ENCODE results near the gene SLC10A7. TPM values are rescaled to one million over a fixed set of nuclear protein-coding genes. Genes with fewer than 3 reads are reported as not detected.

Gene SLC10A7
- total and polyA plus RNA-seq, 9 donors: 4.0 to 12.4 (median 9.7) TPM

GRCh38 chr4:146482788-146483187 is 39.0 kb downstream of the SLC10A7 start:
- Histone ChIP-seq H3K27ac (no peak overlapping the region), H3K27me3 (no peaks in the 10 kb centered on the region), H3K4me3 (no peak overlapping the region), H3K36me3 (no peaks in the 10 kb centered on the region), H3K4me1 (ENCODE audit: insufficient read depth) (no peaks in the 10 kb centered on the region), H3K9me3 (no peaks in the 10 kb centered on the region)
- intact Hi-C loops (cut with DNase I): no loop called here
- TF ChIP-seq CTCF (IDR thresholded peaks at IDR 0.05): no peak
- no peak for TF ChIP-seq EP300 (IDR thresholded peaks at IDR 0.05)
- no peak for TF ChIP-seq POLR2A (IDR thresholded peaks at IDR 0.05)
- DNase-seq: no peak
- whole genome bisulfite sequencing, 3 donors: 90 to 100% (median 98%) methylated on average over 1 of the region's 1 CpG

GRCh38 chr4:146481246-146481645 is 40.5 kb downstream of the SLC10A7 start:
- 97 to 100% (median 97%) methylated on average over 3 of the region's 3 CpGs for WGBS, 3 donors
- H3K27me3 ChIP-seq: no peaks in the 10 kb centered on the region
- TF ChIP-seq POLR2A (IDR thresholded peaks at IDR 0.05) (no peak), CTCF (IDR thresholded peaks at IDR 0.05) (no peak), EP300 (IDR thresholded peaks at IDR 0.05) (no peak)
- no peak overlapping the region for H3K4me3 ChIP-seq
- no peak for DNase-seq
- no peak overlapping the region for H3K27ac ChIP-seq
- no peaks in the 10 kb centered on the region for H3K36me3 ChIP-seq
- H3K4me1 ChIP-seq (ENCODE audit: insufficient read depth): no peaks in the 10 kb centered on the region
- intact Hi-C loops (cut with DNase I): no loop called here
- H3K9me3 ChIP-seq: no peaks in the 10 kb centered on the region

- Histone ChIP-seq H3K4me1 (ENCODE audit: insufficient read depth) (no peaks in the 10 kb centered on the region), H3K27ac (no peak overlapping the region), H3K4me3 (no peak overlapping the region), H3K27me3 (no peaks in the 10 kb centered on the region), H3K36me3 (no peaks in the 10 kb centered on the region), H3K9me3 (no peaks in the 10 kb centered on the region)
- TF ChIP-seq POLR2A (IDR thresholded peaks at IDR 0.05) (no peak), EP300 (IDR thresholded peaks at IDR 0.05) (no peak), CTCF (IDR thresholded peaks at IDR 0.05) (no peak)
- WGBS, 3 donors: 60 to 74% (median 61%) methylated on average over 3 of the region's 3 CpGs
- intact Hi-C loops (cut with DNase I): no loop called here
- no peak for DNase-seq
These were observed 43.7 kb downstream of the SLC10A7 start for GRCh38 chr4:146478009-146478408.

- no peak for DNase-seq
- Histone ChIP-seq H3K27ac (no peak overlapping the region), H3K9me3 (no peaks in the 10 kb centered on the region), H3K4me3 (no peak overlapping the region), H3K36me3 (no peaks in the 10 kb centered on the region), H3K4me1 (ENCODE audit: insufficient read depth) (no peaks in the 10 kb centered on the region), H3K27me3 (no peaks in the 10 kb centered on the region)
- WGBS, 3 donors: 15 to 33% (median 19%) methylated on average over 2 of the region's 2 CpGs
- TF ChIP-seq CTCF (IDR thresholded peaks at IDR 0.05) (no peak), POLR2A (IDR thresholded peaks at IDR 0.05) (no peak), EP300 (IDR thresholded peaks at IDR 0.05) (no peak)
- intact Hi-C loops (cut with DNase I): no loop called here
These were observed 44.7 kb downstream of the SLC10A7 start for GRCh38 chr4:146477054-146477453.

GRCh38 chr4:146472404-146472803 is 49.3 kb downstream of the SLC10A7 start:
- Histone ChIP-seq H3K27me3 (no peaks in the 10 kb centered on the region), H3K9me3 (no peaks in the 10 kb centered on the region), H3K27ac (no peak overlapping the region), H3K36me3 (no peaks in the 10 kb centered on the region), H3K4me3 (no peak overlapping the region), H3K4me1 (ENCODE audit: insufficient read depth) (no peaks in the 10 kb centered on the region)
- no peak for DNase-seq
- 91 to 95% (median 94%) methylated on average over 1 of the region's 1 CpG for WGBS, 3 donors
- TF ChIP-seq POLR2A (IDR thresholded peaks at IDR 0.05): no peak
- no peak for TF ChIP-seq EP300 (IDR thresholded peaks at IDR 0.05)
- TF ChIP-seq CTCF (IDR thresholded peaks at IDR 0.05): no peak
- intact Hi-C loops (cut with DNase I): no loop called here

Data from ovary (tissue), 9 donors.